ENCODE results near the gene CCIN. TPM values are rescaled to one million over a fixed set of nuclear protein-coding genes. Genes with fewer than 3 reads are reported as not detected.
A peak's percentile ranks its signal among the peaks of the same experiment; 100 is the strongest.

Gene CCIN
- total RNA-seq, 2 donors from 2014 or later, result 1.6 to 2.3 TPM

GRCh38 chr9:36192196-36192595 is 23.0 kb downstream of the CCIN start:
- DNase-seq (ENCODE audit: low spot score), result no peak
- no peak for ATAC-seq (ENCODE audit: insufficient number of reproducible peaks, low FRiP score, low read depth)
- no peak overlapping the region for H3K27ac ChIP-seq

DNA sequence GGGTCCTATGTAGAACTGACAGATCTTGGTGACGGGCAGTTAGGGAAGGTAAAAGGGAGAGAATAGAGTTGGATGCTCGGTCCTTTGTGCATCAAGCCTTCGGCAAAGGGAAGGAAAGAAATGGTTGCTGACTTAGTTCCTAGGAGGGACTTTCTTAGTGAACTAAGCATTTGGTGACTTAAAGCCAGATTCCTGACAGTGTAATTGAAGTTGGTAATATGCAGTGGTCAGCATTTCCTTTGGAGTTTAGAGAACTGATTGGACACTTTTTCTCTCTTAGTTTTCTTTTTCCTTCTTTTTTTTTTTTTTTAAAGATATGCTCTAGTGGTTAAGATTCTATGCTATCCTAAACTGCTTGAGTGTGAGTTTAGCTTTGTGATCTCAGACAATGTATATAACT is 23.8 kb downstream of the CCIN start:
- H3K9me3 ChIP-seq, result no peaks in the 10 kb centered on the region
- peaks cover 6% of the 10 kb centered on the region for H3K36me3 ChIP-seq
- H3K27ac ChIP-seq, result no peak overlapping the region
- peak overlapping the region; percentile 98 for H3K4me3 ChIP-seq
- TF ChIP-seq CTCF (IDR thresholded peaks at IDR 0.05), result no peak
- peaks cover 34 to 42% of the 10 kb centered on the region in 2 donors for H3K4me1 ChIP-seq (ENCODE audit: control insufficient read depth in 1 of 2, low read depth in 2 of 2)
- no peaks in the 10 kb centered on the region for H3K27me3 ChIP-seq (replicated peaks; ENCODE audit: insufficient read depth)
- no peak for ATAC-seq (ENCODE audit: insufficient number of reproducible peaks, low FRiP score, low read depth)
- no peak for DNase-seq (ENCODE audit: low spot score)

More at GRCh38 chr9:36192196-36192595, 23.0 kb downstream of the CCIN start:
- Histone ChIP-seq H3K4me1 (ENCODE audit: control insufficient read depth in 1 of 2, low read depth in 2 of 2) (peaks cover 34 to 42% of the 10 kb centered on the region in 2 donors), H3K4me3 (peak overlapping the region; percentile 98), H3K36me3 (peaks cover 3% of the 10 kb centered on the region), H3K27me3 (replicated peaks; ENCODE audit: insufficient read depth) (no peaks in the 10 kb centered on the region), H3K9me3 (no peaks in the 10 kb centered on the region)
- TF ChIP-seq CTCF (IDR thresholded peaks at IDR 0.05), result no peak

DNA sequence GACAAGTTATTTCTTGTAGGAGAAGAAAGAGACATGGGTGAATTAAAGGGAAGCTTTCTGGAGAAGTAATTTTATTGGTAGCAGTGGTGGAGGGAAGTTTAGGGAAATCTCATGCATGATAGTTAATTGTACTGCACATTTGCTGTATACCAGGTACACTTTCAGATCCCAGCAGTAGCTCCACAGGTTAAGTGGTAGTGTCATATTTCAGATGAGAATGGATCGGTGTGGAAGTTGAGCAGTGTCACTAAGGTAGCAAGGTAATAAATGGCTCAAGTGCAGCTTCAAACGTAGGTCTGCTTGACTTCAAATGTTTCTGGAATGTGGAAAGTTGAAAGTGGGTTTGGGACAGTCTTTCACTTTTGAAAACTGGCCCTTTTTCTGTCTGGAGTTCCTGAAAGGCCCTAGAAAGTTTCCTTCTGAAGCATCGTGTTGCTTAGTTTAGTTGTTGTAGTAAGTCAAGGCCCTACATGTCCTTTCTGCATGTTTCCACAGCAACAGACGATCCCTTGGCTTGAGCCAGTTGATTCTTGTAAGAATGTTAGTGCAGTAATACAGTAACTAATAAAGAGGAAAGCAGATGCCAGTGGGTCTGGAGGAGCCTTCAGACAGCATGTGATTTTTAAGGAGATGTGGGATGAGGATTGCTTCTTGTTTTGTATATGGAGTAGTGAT is 25.3 kb downstream of the CCIN start:
- no peak overlapping the region for H3K27ac ChIP-seq
- H3K4me1 ChIP-seq (ENCODE audit: control insufficient read depth in 1 of 2, low read depth in 2 of 2), result peaks cover 34 to 42% of the 10 kb centered on the region in 2 donors
- peaks cover 19% of the 10 kb centered on the region for H3K36me3 ChIP-seq
- DNase-seq (ENCODE audit: low spot score) (no peak), ATAC-seq (ENCODE audit: insufficient number of reproducible peaks, low FRiP score, low read depth) (no peak)
- no peaks in the 10 kb centered on the region for H3K27me3 ChIP-seq (replicated peaks; ENCODE audit: insufficient read depth)
- H3K9me3 ChIP-seq, result no peaks in the 10 kb centered on the region
- H3K4me3 ChIP-seq, result no peak overlapping the region
- TF ChIP-seq CTCF (IDR thresholded peaks at IDR 0.05), result no peak

GRCh38 chr9:36204906-36205547 is 35.8 kb downstream of the CCIN start:
- H3K4me1 ChIP-seq (ENCODE audit: control insufficient read depth in 1 of 2, low read depth in 2 of 2), result peaks cover 25 to 33% of the 10 kb centered on the region in 2 donors
- H3K27me3 ChIP-seq (replicated peaks; ENCODE audit: insufficient read depth), result no peaks in the 10 kb centered on the region
- no peak for ATAC-seq (ENCODE audit: insufficient number of reproducible peaks, low FRiP score, low read depth)
- no peak for DNase-seq (ENCODE audit: low spot score)
- no peak for TF ChIP-seq CTCF (IDR thresholded peaks at IDR 0.05)
- H3K4me3 ChIP-seq, result no peak overlapping the region
- no peaks in the 10 kb centered on the region for H3K9me3 ChIP-seq
- H3K36me3 ChIP-seq, result peaks cover 50% of the 10 kb centered on the region
- H3K27ac ChIP-seq, result no peak overlapping the region

- TF ChIP-seq CTCF (IDR thresholded peaks at IDR 0.05), result no peak
- ATAC-seq (ENCODE audit: insufficient number of reproducible peaks, low FRiP score, low read depth), result no peak
- peaks cover 45% of the 10 kb centered on the region for H3K36me3 ChIP-seq
These were observed 37.8 kb downstream of the CCIN start for GRCh38 chr9:36207016-36207415.

More at GRCh38 chr9:36207016-36207415, 37.8 kb downstream of the CCIN start:
- Histone ChIP-seq H3K27me3 (replicated peaks; ENCODE audit: insufficient read depth) (no peaks in the 10 kb centered on the region), H3K4me3 (no peak overlapping the region), H3K27ac (peak overlapping the region; percentile 43 to 71), H3K4me1 (ENCODE audit: control insufficient read depth in 1 of 2, low read depth in 2 of 2) (peaks cover 28 to 52% of the 10 kb centered on the region in 2 donors), H3K9me3 (no peaks in the 10 kb centered on the region)
- no peak for DNase-seq (ENCODE audit: low spot score)
